Right lobe of liver (tissue), 6 donors: Measurements from ENCODE around the gene AJUBA. TPM values are rescaled to one million over a fixed set of nuclear protein-coding genes. Genes with fewer than 3 reads are reported as not detected.

Experiments used
- ATAC-seq, 4 donors: fragments of 200-7000 bp; cut with Tn5 transposase; one replicate each; pipeline ENCODE4 v1.9.1; 2020; ENCODE audit warnings: mild to moderate bottlenecking in 4 of 4, moderate library complexity in 4 of 4
- DNase-seq, 3 donors: peaks; one replicate each; pipeline ENCODE4 v3.0.0-alpha.2; 2020
- H3K27ac ChIP-seq, 3 donors: fragments of 200-600 bp; one replicate each; pipeline ENCODE4 v1.8.0; 2022
- H3K27me3 ChIP-seq, 2 donors: fragments of 200-600 bp; one replicate each; pipeline ENCODE4 v1.8.0; 2022
- H3K36me3 ChIP-seq, 4 donors: fragments of 200-600 bp; sonication (generic) in 1 of 4; one replicate each; pipeline versions ENCODE4 v1.5.1 to v1.8.0; 2017 to 2022; ENCODE audit warnings: control low read depth in 1 of 4
- H3K4me1 ChIP-seq, 4 donors: fragments of 200-600 bp; sonication (generic) in 1 of 4; one replicate each; pipeline versions ENCODE4 v1.5.1 to v1.8.0; 2017 to 2022; ENCODE audit warnings: control low read depth in 1 of 4
- H3K4me3 ChIP-seq, 3 donors: fragments of 200-600 bp; one replicate each; pipeline ENCODE4 v1.8.0; 2022
- H3K9me3 ChIP-seq, 4 donors: fragments of 200-600 bp; sonication (generic) in 1 of 4; one replicate each; pipeline versions ENCODE4 v1.5.1 to v1.8.0; 2017 to 2022; ENCODE audit warnings: control low read depth in 1 of 4
- CTCF ChIP-seq, 4 donors: fragments of 200-600 bp in 3 of 4; fragments of 450-650 bp in 1 of 4; IDR thresholded peaks; one replicate each; pipeline versions ENCODE4 v1.5.1 to v1.8.0; 2016 to 2022; ENCODE audit warnings: antibody characterized with exemption in 4 of 4, mild to moderate bottlenecking in 2 of 4
- POLR2A ChIP-seq: fragments of 450-650 bp; IDR thresholded peaks from one replicate; pipeline ENCODE4 v1.6.1; 2017; ENCODE audit warnings: antibody characterized with exemption, mild to moderate bottlenecking
- WGBS: methylation state at CpG from one replicate; pipeline ENCODE4 v1.1.6; 2018; ENCODE audit warnings: low coverage, low lambda C conversion rate; ENCODE audit not compliant: insufficient coverage; ENCODE audit errors: missing lambda C conversion rate; 5-methylcytosine and 5-hydroxymethylcytosine counted together
- intact Hi-C, 2 donors: fragments of 100-400 bp; cut with DNase I; formaldehyde crosslinking; loops; one replicate each; pipeline versions ENCODE4 v1.11.2 to v1.14.1; 2022
- long read RNA-seq: library from polyadenylated mRNA; unstranded; transcript quantifications from one replicate; pipeline ENCODE4 v2.0.0, GENCODE V29; 2019
- total RNA-seq, 6 experiments: library from RNA; depleted of rRNA in 2 of 6; stranded (reverse); fragments of >200 nt in 2 of 6; fragmentation: NEBNext Ultra II Directional in 3 of 6; extraction: Animal tissue kit (Norgen Biotek cat#: 25700) in 3 of 6; gene quantifications; one replicate each; pipeline versions ENCODE4 v1.1.0 to v1.2.4, GENCODE V29; 2016 to 2023
- donor health status: DM: no; HTN: yes; CAD: no.
- donor health status: DM: no; HTN: no; CAD: no.
- donor health status: DM: no; HTN: no; CAD: no.
- donor health status: DM: no; HTN: yes; CAD: no.
- donor health status: DM: no; HTN: yes; CAD: no.

The AJUBA gene
- 10 to 100 TPM in 5 of 6 experiments, 1 to 10 TPM in 1; 7.8 to 64.6 (median 54.2) TPM for total RNA-seq
- long read RNA-seq, result 0 reads

GRCh38 chr14:22982477-22983245 lies at the start of gene AJUBA:
TSS of gene AJUBA (minus strand) at chr14:22982551. CDS start at chr14:22982266, 285 bp downstream.
- no peaks in the 10 kb centered on the region for H3K27me3 ChIP-seq
- TF ChIP-seq CTCF (IDR thresholded peaks at IDR 0.05) (peak in 1 of 4 donors; percentile 6), POLR2A (peak; percentile 78)
- H3K4me1 ChIP-seq, result peaks cover 0 to 50% (median 16%) of the 10 kb centered on the region in 4 donors
- peak within 1 kb of the TSS; percentile 67 to 89 (median 68) for H3K27ac ChIP-seq
- DNase-seq, result peak; percentile 90 to 91 (median 91)
- WGBS, result 0% methylated on average over 30 of the region's 48 CpGs
- intact Hi-C loops, result no loop called here
- H3K9me3 ChIP-seq, result no peaks in the 10 kb centered on the region
- H3K4me3 ChIP-seq, result peak within 1 kb of the TSS; percentile 65 to 90 (median 83)
- H3K36me3 ChIP-seq, result no peaks in the 10 kb centered on the region
- ATAC-seq, result peak; percentile 68 to 79 (median 72)

DNA sequence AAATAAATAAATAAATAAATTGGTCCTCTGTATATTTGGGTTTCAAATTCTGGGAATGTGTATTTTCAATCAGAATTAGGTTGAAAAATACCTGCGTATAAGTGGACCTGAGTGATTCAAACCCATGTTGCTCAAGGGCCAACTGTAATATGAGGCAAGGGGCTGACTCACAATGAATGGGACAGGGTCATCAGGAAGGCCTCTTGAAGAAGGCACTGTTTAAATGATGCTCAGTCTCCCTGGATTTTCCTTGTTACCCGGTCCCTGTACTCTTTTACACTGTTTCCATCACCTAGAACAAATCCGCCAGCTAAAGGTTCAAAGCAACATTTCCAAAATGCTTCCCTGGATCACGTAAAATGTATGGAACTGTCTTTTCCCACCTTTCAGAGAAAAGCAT lies 48.6 kb upstream of the AJUBA start:
- Histone ChIP-seq H3K27me3 (no peaks in the 10 kb centered on the region), H3K4me3 (no peak overlapping the region), H3K4me1 (peaks cover 0 to 13% (median 3%) of the 10 kb centered on the region in 4 donors), H3K36me3 (peaks cover 2 to 51% (median 11%) of the 10 kb centered on the region in 4 donors), H3K27ac (no peak overlapping the region), H3K9me3 (no peaks in the 10 kb centered on the region)
- no peak for DNase-seq
- no peak for TF ChIP-seq CTCF (IDR thresholded peaks at IDR 0.05)
- TF ChIP-seq POLR2A, result no peak
- ATAC-seq, result no peak
- intact Hi-C loops, result no loop called here
- WGBS, result 97% methylated on average over 4 of the region's 4 CpGs

- H3K36me3 ChIP-seq, result peaks cover 4 to 59% (median 14%) of the 10 kb centered on the region in 4 donors
- ATAC-seq, result no peak
- intact Hi-C loops, result no loop called here
- no peak overlapping the region for H3K27ac ChIP-seq
- DNase-seq, result no peak
- H3K4me1 ChIP-seq, result peaks cover 0 to 6% (median 3%) of the 10 kb centered on the region in 4 donors
- TF ChIP-seq POLR2A (no peak), CTCF (IDR thresholded peaks at IDR 0.05) (no peak)
- no peaks in the 10 kb centered on the region for H3K27me3 ChIP-seq
- 63% methylated on average over 2 of the region's 2 CpGs for WGBS
- no peaks in the 10 kb centered on the region for H3K9me3 ChIP-seq
- H3K4me3 ChIP-seq, result no peak overlapping the region
These were observed 46.4 kb upstream of the AJUBA start for GRCh38 chr14:23028799-23029198.

- WGBS, result 75% methylated on average over 4 of the region's 4 CpGs
- Histone ChIP-seq H3K27me3 (no peaks in the 10 kb centered on the region), H3K4me3 (no peak overlapping the region), H3K36me3 (peaks cover 3 to 29% (median 7%) of the 10 kb centered on the region in 4 donors), H3K4me1 (no peaks in the 10 kb centered on the region), H3K27ac (no peak overlapping the region), H3K9me3 (no peaks in the 10 kb centered on the region)
- TF ChIP-seq CTCF (IDR thresholded peaks at IDR 0.05) (no peak), POLR2A (no peak)
- ATAC-seq (no peak), DNase-seq (no peak)
- intact Hi-C loops, result no loop called here
These were observed 42.9 kb upstream of the AJUBA start for GRCh38 chr14:23025151-23025814.
